HL-60/S4 treated with phorbol 12-myristate 13-acetate at 8.2 ng/mL for 4 days and 3 days (cell line): Measurements from ENCODE around the gene MYRF.

Experiments
- in situ Hi-C: fragments of 300-500 bp; cut with MboI; formaldehyde crosslinking; loops from 2 replicates; pipeline ENCODE4 v1.15.0; 2022; ENCODE audit warnings: low sequenced_read_pairs

The MYRF gene

DNA sequence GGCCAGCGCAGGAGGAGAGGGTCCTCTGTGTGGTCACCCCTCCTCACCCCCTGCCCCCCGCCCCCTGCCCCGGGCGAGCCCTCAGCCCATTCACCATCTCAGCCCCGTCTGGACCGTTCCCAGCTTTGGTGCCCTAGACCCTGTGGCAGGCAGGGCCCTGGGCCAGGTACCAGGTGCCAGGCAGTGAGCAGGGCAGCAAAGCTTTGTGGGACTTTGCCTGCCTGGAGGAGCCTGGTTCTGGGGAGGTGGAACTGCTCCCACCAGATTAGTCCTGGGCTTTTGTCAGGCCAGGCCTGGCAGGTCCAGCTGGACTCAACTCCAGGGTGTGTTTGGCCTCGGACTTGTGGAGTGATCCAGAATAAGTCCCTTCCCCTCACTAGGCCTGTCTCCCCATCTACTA, 13.7 kb upstream of the MYRF start:
- in situ Hi-C loops: no loop called here

DNA sequence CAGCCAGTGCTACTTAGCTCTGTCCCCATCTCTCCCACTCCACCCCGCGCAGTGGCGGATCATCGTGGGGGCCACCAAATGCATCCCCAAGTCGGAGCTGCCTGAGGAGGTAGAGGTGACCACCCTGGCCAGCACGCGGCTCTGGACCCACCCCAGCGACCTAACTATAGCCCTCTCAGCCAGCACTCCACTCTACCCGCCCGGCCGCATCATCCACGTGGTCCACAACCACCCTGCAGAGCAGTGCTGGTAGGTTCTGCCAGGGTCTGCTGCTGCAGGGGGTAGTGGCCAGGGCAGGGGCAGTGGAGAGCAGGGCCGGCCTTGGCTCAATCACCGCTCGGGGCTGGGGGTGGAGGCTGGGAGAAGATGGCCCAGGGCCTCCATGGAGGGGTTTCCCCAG, 13.0 kb upstream of the MYRF start:
- in situ Hi-C loops: no loop called here

DNA sequence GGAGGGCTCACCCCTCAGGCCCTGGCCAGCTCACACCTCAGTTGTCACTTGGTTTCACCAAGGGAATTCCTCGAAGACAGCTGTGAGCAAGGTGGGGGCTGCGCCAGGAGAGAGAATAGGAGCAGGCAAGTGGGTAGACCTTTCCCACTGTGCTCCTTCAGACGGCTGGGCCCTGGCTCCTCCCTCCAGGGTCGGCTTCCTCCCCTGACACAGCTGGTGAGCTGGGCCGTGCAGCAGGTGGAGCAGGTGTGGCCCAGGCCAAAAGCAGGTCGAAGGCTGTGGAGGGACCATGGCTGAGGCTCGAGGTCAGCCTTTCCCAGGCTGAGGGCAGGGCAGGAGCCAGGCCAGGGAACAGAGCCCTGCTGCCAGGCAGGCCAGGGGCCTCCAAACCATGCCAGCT, 12.5 kb upstream of the MYRF start:
- in situ Hi-C loops: no loop called here

- in situ Hi-C loops: no loop called here
These were observed 10.0 kb upstream of the MYRF start for GRCh38 chr11:61742391-61742790.

DNA sequence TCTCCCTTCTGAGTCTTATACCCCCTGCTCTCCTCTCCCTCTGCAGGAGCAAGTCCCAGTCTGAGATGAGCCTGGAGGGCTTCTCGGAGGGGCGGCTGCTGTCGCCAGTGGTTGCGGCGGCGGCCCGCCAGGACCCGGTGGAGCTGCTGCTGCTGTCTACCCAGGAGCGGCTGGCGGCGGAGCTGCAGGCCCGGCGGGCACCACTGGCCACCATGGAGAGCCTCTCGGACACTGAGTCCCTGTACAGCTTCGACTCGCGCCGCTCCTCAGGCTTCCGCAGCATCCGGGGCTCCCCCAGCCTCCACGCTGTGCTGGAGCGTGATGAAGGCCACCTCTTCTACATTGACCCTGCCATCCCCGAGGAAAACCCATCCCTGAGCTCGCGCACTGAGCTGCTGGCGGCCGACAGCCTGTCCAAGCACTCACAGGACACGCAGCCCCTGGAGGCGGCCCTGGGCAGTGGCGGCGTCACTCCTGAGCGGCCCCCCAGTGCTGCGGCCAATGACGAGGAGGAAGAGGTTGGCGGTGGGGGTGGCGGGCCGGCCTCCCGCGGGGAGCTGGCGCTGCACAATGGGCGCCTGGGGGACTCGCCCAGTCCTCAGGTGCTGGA, 8.8 kb upstream of the MYRF start:
- in situ Hi-C loops: no loop called here

DNA sequence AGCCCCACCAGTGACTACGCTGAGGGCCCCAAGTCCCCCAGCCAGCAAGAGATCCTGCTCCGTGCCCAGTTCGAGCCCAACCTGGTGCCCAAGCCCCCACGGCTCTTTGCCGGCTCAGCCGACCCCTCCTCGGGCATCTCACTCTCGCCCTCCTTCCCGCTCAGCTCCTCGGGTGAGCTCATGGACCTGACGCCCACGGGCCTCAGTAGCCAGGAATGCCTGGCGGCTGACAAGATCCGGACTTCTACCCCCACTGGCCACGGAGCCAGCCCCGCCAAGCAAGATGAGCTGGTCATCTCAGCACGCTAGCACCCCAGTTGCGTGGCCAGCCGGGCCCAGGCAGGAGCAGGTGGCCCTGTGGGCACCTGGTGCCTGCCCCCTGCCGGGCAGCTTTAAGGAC, 8.3 kb upstream of the MYRF start:
- in situ Hi-C loops: no loop called here

GRCh38 chr11:61744609-61745156, 7.8 kb upstream of the MYRF start:
- in situ Hi-C loops: no loop called here

GRCh38 chr11:61745781-61746441, 6.5 kb upstream of the MYRF start:
- in situ Hi-C loops: no loop called here

GRCh38 chr11:61746442-61747191, 5.8 kb upstream of the MYRF start:
- in situ Hi-C loops: no loop called here

DNA sequence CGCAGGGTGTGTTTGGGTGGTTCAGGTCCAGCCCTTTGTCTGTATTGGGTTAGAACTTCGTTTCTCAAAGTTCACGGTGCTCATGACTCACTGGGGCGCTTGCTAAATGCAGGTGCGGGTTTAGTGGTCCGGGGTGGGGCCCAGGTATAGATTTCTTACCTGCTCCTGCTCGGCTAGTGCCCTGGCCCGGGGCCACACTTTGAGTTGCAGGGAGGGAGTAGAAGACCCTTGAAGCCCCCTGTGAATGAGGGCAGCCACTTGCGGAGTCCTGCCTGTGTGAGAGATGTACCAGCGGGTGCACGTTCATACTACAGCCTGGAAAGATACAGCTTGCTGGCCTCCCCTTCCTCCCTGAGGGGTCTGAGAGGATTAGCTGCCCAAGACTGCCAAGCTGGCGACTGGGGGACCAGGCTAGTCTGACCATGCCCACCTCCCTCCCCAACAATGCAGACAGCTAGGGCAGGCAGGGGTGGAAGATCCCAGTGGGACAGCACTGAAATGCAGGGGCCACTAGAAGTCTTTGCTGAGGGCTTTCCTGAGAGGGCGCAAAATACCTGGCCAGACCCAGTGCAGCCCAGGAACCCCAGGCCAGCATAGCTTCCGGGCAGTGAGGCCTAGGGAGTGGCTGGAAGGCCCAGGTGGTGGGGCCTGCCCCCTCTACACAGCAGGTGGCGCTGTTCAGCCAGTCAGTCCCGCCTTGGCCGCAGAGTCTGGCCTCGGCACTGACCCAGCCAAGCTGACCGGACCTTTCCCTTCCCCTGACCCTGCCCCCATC, 5.1 kb upstream of the MYRF start:
- in situ Hi-C loops: no loop called here

DNA sequence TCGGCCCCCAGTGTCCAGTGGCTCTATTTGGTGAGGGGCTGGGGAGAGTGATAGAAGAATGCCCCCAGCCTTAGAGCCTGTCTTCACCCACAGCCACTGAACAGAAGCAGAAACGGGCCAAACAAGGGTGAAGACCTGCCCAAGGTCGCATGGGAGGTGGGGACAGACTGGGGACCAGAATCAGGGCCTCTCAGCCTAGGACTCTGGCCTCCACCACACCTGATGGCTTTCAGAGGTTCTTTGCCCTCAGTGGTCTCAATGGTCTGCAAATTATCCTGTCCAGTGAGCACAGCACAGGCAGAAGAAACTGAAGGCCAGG, 4.5 kb upstream of the MYRF start:
- in situ Hi-C loops: no loop called here

GRCh38 chr11:61749591-61750217, 2.7 kb upstream of the MYRF start:
- in situ Hi-C loops: no loop called here

DNA sequence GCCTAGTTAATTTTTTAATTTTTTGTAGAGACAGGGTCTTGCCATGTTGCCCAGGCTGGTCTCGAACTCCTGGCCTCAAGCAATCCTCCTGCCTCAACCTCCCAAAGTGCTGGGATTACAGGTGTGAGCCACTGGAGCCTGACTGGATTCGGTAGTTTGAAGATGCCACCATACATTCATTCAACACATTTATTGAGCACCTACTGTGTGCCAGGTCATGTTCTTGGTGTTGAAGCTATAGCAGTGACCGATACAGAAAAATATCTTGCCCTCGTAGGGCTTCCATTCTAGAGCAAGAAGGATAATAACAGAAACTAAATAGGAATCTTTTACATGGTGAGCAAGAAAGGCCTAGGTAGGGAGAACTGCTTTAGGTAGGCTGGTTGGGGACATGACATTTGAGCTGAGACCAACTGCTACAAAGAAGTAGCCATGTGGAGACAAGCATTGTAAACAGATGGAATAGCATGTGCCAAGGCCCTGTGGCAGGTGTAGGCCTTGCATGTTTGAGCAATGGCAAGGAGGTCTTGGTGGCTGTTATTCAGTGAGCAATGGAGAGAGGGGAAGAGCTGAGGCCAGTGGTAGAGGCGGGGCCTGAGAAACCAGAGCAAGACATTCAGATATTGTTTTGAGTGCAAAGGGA, 1.7 kb upstream of the MYRF start:
- in situ Hi-C loops: no loop called here

- in situ Hi-C loops: no loop called here
These were observed 1.1 kb upstream of the MYRF start for GRCh38 chr11:61751384-61751783.

- in situ Hi-C loops: no loop called here
These were observed 587 bp downstream of the MYRF start for GRCh38 chr11:61752925-61753521.

DNA sequence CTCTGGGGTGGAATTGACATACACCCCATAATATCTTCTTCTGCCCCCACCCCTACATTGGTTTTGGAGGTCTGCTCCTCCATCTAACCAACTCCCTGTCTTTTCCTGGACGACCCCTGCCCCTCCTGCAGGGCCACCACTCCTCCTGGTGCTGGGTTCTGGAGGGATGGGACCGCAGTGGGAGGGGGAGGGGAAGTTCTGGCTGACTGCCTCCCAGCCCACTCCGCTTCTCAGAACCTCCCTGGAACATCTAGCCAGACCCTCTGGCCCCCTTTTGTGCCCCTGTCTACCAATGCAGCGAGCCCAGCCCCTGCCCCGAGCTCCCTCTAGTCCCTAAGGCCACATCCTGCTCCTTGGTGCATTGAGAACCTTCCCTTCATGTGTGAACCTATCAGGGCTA, 1.2 kb downstream of the MYRF start:
- in situ Hi-C loops: no loop called here

DNA sequence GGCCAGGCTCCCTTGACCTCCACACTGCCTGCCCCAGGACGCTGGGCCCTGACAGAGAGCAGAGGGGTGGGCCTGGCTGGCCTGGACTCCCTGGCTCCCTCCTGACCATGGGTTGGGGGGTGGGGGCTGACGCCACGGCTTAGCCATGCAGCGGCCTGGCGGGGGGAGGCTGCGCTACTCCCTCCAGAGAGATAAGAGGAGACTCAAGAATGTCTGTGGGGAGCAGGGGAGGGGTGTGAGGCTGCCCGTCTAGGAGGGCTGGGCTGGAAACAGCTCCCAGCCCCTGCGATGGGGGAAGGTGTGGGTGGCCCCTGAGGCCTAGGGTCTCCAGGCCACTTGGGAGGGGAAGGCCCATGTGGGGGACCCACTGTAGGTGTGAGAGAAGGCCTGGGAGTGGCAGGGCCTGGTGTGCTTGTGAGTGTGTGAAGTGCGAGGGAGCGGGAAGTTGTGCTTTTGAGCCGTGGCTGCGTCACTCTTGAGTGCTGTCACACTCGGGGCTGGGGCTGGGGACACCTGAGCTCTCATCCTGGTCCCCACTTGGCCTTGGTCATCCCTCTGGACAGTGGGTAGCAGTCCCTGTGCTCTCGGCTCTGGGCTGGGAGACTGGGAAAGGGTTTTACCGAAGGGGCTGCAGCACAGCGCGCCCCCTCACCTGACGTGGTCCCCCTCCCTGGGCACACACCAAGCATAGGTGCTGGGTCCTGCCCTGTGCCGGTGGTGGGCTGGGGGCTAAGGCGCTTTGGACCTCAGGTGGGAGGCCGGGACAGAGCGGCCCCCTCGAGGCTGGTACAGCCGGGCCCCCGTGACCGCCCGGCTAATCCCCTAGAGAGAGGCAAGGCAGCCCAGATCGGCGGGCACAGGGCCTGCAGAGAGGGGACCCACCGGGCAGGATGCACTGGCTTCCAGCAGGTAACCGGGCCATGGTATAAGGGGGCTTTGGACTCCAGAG, 2.4 kb downstream of the MYRF start:
- in situ Hi-C loops: no loop called here

DNA sequence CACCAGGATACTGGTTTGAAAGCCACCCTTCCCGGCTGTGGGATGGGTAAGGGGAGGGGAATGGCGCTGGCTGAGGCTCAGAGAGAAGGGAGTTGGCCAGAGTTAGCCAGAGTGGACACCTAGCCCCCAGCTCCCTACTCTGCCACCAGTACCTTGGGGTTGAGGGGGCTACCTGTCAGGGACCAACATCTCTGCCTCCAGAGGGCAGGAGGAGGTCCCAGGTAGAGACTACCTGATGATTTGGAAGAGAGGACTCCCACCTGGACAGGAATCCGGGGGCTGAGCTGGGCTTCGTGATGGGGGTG, 3.7 kb downstream of the MYRF start:
- in situ Hi-C loops: no loop called here
